A549 (cell line): Measurements from ENCODE around the gene DIP2C. TPM values are rescaled to one million over a fixed set of nuclear protein-coding genes. Genes with fewer than 3 reads are reported as not detected.
"Not testable (repeated sequence)": the region's sequence is repeated elsewhere in the genome, so short reads cannot be mapped to it uniquely, and the experiment has no call there.

Experiments used
- ATAC-seq, 2 experiments: fragments of 200-7000 bp in 1 of 2; fragments of >200 bp in 1 of 2; cut with Nextera tagmentation in 1 of 2; cut with Tn5 transposase in 1 of 2; 3 replicates each; pipeline versions ENCODE4 v1.8.0 to v1.9.1; 2018 to 2020; ENCODE audit warnings: mild to moderate bottlenecking in 1 of 2, moderate library complexity in 1 of 2
- CTCF ChIA-PET: fragments of 300-600 bp; sonication (Branson Sonifier 250); formaldehyde crosslinking; extraction: SDS; loops from one replicate; lab custom pipeline; 2021; ENCODE audit warnings: antibody characterized with exemption, inconsistent platforms; lab: Yijun Ruan, JAX
- POLR2A ChIA-PET: fragments of 350-600 bp; formaldehyde crosslinking; extraction: SDS; loops from one replicate; lab custom pipeline; 2021; ENCODE audit warnings: antibody characterized with exemption, inconsistent platforms; lab: Yijun Ruan, JAX
- DNase-seq, 2 experiments: peaks; one replicate each; pipeline versions ENCODE4 v3.0.0 to v3.0.0-alpha.2; 2011 to 2016; ENCODE audit warnings: low read depth in 1 of 2, low spot score in 1 of 2
- FAIRE-seq: peaks from 2 replicates; lab custom pipeline; 2011; peaks lifted over from hg19 to GRCh38; lab: Jason Lieb, UNC
- H3K27ac ChIP-seq, 2 experiments: fragments of >200 bp; sonication (Bioruptor Twin); formaldehyde crosslinking; 3 replicates each; pipeline ENCODE4 v1.5.1; 2016 to 2017
- H3K4me1 ChIP-seq: fragments of >200 bp; sonication (Bioruptor Twin); formaldehyde crosslinking; 3 replicates; pipeline ENCODE4 v1.6.1; 2016
- H3K4me2 ChIP-seq: fragments of >200 bp; sonication (Bioruptor Twin); formaldehyde crosslinking; 3 replicates; pipeline ENCODE4 v1.6.1; 2016
- H3K4me3 ChIP-seq: fragments of >200 bp; sonication (Bioruptor Twin); formaldehyde crosslinking; 3 replicates; pipeline ENCODE4 v1.5.1; 2016
- H3K9me3 ChIP-seq: fragments of >200 bp; sonication (Bioruptor Twin); formaldehyde crosslinking; 3 replicates; pipeline ENCODE4 v1.6.1; 2016
- BCL3 ChIP-seq: fragments of >200 bp; sonication (Bioruptor Twin); formaldehyde crosslinking; IDR thresholded peaks from 3 replicates; pipeline ENCODE4 v1.6.1; 2016
- CHD4 ChIP-seq: fragments of 200-600 bp; sonication (generic); IDR thresholded peaks from 2 replicates; pipeline ENCODE4 v1.6.1; 2016; ENCODE audit warnings: antibody characterized with exemption, mild to moderate bottlenecking, borderline replicate concordance
- EHF ChIP-seq: fragments of 250-450 bp; sonication (Bioruptor Pico); IDR thresholded peaks from 2 replicates; pipeline ENCODE4 v1.5.0; 2020; ENCODE audit warnings: mild to moderate bottlenecking
- ELK1 ChIP-seq: fragments of 150-350 bp; IDR thresholded peaks from 2 replicates; pipeline ENCODE4 v1.6.1; 2014; ENCODE audit warnings: low read depth, mild to moderate bottlenecking, low read length
- EP300 ChIP-seq, 2 experiments: fragments of >200 bp; sonication (Bioruptor Twin); formaldehyde crosslinking; IDR thresholded peaks; 2 replicates in 1 of 2; 3 replicates in 1 of 2; pipeline ENCODE4 v1.6.1; 2016 to 2017
- ESRRA ChIP-seq: fragments of 150-350 bp; IDR thresholded peaks from 2 replicates; pipeline ENCODE4 v1.6.1; 2014; ENCODE audit warnings: mild to moderate bottlenecking, low read length, borderline replicate concordance
- FOXS1 ChIP-seq: fragments of 250-450 bp; sonication (Bioruptor Pico); IDR thresholded peaks from 2 replicates; pipeline ENCODE4 v1.5.0; 2020; ENCODE audit warnings: mild to moderate bottlenecking, moderate library complexity
- HES2 ChIP-seq: fragments of >200 bp; sonication (Bioruptor Twin); formaldehyde crosslinking; IDR thresholded peaks from 2 replicates; pipeline ENCODE4 v1.6.1; 2016
- HEYL ChIP-seq: fragments of 250-450 bp; sonication (Bioruptor Pico); IDR thresholded peaks from 2 replicates; pipeline ENCODE4 v1.8.0; 2021; ENCODE audit warnings: mild to moderate bottlenecking, moderate library complexity
- HMGXB4 ChIP-seq: fragments of 250-450 bp; sonication (Bioruptor Pico); IDR thresholded peaks from 2 replicates; pipeline ENCODE4 v1.5.0; 2021; ENCODE audit warnings: mild to moderate bottlenecking, moderate library complexity, borderline replicate concordance
- HOXB5 ChIP-seq: fragments of 250-450 bp; sonication (Bioruptor Pico); IDR thresholded peaks from 2 replicates; pipeline ENCODE4 v1.5.0; 2020; ENCODE audit warnings: mild to moderate bottlenecking, moderate library complexity
- JUN ChIP-seq, 2 experiments: fragments of >200 bp; sonication (Bioruptor Twin); formaldehyde crosslinking; IDR thresholded peaks; 2 replicates in 1 of 2; 3 replicates in 1 of 2; pipeline ENCODE4 v1.6.1; 2016 to 2017
- KDM1A ChIP-seq: fragments of 200-600 bp; sonication (generic); IDR thresholded peaks from 2 replicates; pipeline ENCODE4 v1.6.1; 2016; ENCODE audit warnings: low read depth, mild to moderate bottlenecking
- MAFK ChIP-seq: fragments of 450-650 bp; IDR thresholded peaks from 2 replicates; pipeline ENCODE4 v1.6.1; 2014; ENCODE audit not compliant: partially characterized antibody
- MAX ChIP-seq: IDR thresholded peaks from 2 replicates; pipeline ENCODE4 v1.6.1; 2012
- RARB ChIP-seq: fragments of 250-450 bp; sonication (Bioruptor Pico); IDR thresholded peaks from 2 replicates; pipeline ENCODE4 v1.8.0; 2021; ENCODE audit warnings: mild to moderate bottlenecking, moderate library complexity
- RFX5 ChIP-seq: fragments of 450-650 bp; IDR thresholded peaks from 2 replicates; pipeline ENCODE4 v1.7.1; 2014; ENCODE audit warnings: antibody characterized with exemption, mild to moderate bottlenecking, moderate library complexity
- SMC3 ChIP-seq: fragments of >200 bp; sonication (Bioruptor Twin); formaldehyde crosslinking; IDR thresholded peaks from 3 replicates; pipeline ENCODE4 v1.6.1; 2018; ENCODE audit warnings: inconsistent platforms
- whole genome bisulfite sequencing: methylation state at CpG from one replicate; pipeline ENCODE4 v1.1.6; 2017; ENCODE audit errors: missing lambda C conversion rate; 5-methylcytosine and 5-hydroxymethylcytosine counted together
- polyA plus RNA-seq, 4 experiments: library from polyadenylated mRNA; depleted of rRNA in 3 of 4; stranded (reverse); fragments of >200 nt; fragmentation: RNase III in 1 of 4; extraction: RNeasy Plus Mini Kit Qiagen cat#74134 plus additional on column Dnase treatment in 1 of 4; gene quantifications; 2 replicates in 3 of 4; 3 replicates in 1 of 4; pipeline ENCODE4 v1.2.3, GENCODE V29; 2011 to 2017

DIP2C gene
- polyA plus RNA-seq, 2 of the 4 experiments (the other 2 are of a cell fraction): 3.7 to 5.0 TPM

- Histone ChIP-seq H3K27ac (no peak overlapping the region), H3K9me3 (no peaks in the 10 kb centered on the region), H3K4me2 (no peak overlapping the region), H3K4me3 (no peak overlapping the region), H3K4me1 (no peaks in the 10 kb centered on the region)
- DNase-seq: no peak
- no peak for ATAC-seq
- no peak for FAIRE-seq
- ChIA-PET POLR2A (no interaction called here), CTCF (interaction anchor here (2.2 kb wide), 1 partner anchor 273 kb away, joined by 7 read pairs; no protein-coding TSS in a partner anchor)
- 75% methylated on average over 8 of the region's 8 CpGs for WGBS
- TF ChIP-seq JUN (IDR thresholded peaks at IDR 0.05): no peak
- TF ChIP-seq ESRRA: no peak
- TF ChIP-seq HMGXB4 (CRISPR knock-in tag): no peak
- TF ChIP-seq SMC3: no peak
- TF ChIP-seq EHF (CRISPR knock-in tag): no peak
- no peak for TF ChIP-seq CHD4
- TF ChIP-seq HES2: no peak
- TF ChIP-seq RARB (CRISPR knock-in tag): no peak
Measured at GRCh38 chr10:515674-516073, 173.8 kb downstream of the DIP2C start.

GRCh38 chr10:514137-514671 lies 175.3 kb downstream of the DIP2C start:
- H3K4me2 ChIP-seq: no peak overlapping the region
- H3K9me3 ChIP-seq: no peaks in the 10 kb centered on the region
- no peak for TF ChIP-seq MAFK
- no peak for TF ChIP-seq JUN (IDR thresholded peaks at IDR 0.05)
- TF ChIP-seq HOXB5: no peak
- no peak for TF ChIP-seq HEYL (CRISPR knock-in tag)
- no peak for TF ChIP-seq HMGXB4 (CRISPR knock-in tag)
- no peak for TF ChIP-seq EP300 (IDR thresholded peaks at IDR 0.05)
- TF ChIP-seq BCL3: no peak
- TF ChIP-seq ELK1: no peak
- no peak for TF ChIP-seq RFX5
- no peak for TF ChIP-seq FOXS1 (CRISPR knock-in tag)
- DNase-seq: no peak
- no peak overlapping the region for H3K27ac ChIP-seq
- no peak for FAIRE-seq
- H3K4me1 ChIP-seq: no peaks in the 10 kb centered on the region
- 92% methylated on average over 17 of the region's 22 CpGs for WGBS
- CTCF ChIA-PET: interaction anchor here (2.2 kb wide), 1 partner anchor 275 kb away, joined by 7 read pairs; no protein-coding TSS in a partner anchor
- H3K4me3 ChIP-seq: no peak overlapping the region
- POLR2A ChIA-PET: no interaction called here
- ATAC-seq: no peak

- Histone ChIP-seq H3K4me2 (no peak overlapping the region), H3K9me3 (no peaks in the 10 kb centered on the region), H3K4me3 (no peak overlapping the region), H3K27ac (no peak overlapping the region), H3K4me1 (no peaks in the 10 kb centered on the region)
- no peak for DNase-seq
- TF ChIP-seq HOXB5 (no peak), KDM1A (no peak), MAX (no peak)
- ChIA-PET CTCF (interaction anchor here (0.6 to 5.1 kb wide), 4 partner anchors 274 to 346 kb away, joined by 3 to 94 read pairs (median 4); no protein-coding TSS in a partner anchor), POLR2A (no interaction called here)
- no peak for FAIRE-seq
- no peak for ATAC-seq
- 93% methylated on average over 18 of the region's 18 CpGs for WGBS
Measured at GRCh38 chr10:513393-513792, 176.1 kb downstream of the DIP2C start.

- H3K9me3 ChIP-seq, H3K4me3 ChIP-seq, H3K27ac ChIP-seq, H3K4me2 ChIP-seq, FAIRE-seq, POLR2A ChIA-PET, DNase-seq, ATAC-seq, H3K4me1 ChIP-seq: not testable (repeated sequence)
- CTCF ChIA-PET: interaction anchor here (0.6 to 5.1 kb wide), 6 partner anchors 10 to 346 kb away, joined by 3 to 94 read pairs (median 6); no protein-coding TSS in a partner anchor
- 93% methylated on average over 5 of the region's 5 CpGs for WGBS
Measured at GRCh38 chr10:512661-513060, 176.8 kb downstream of the DIP2C start.
